IPS-18c (cell line): ENCODE data around the gene TBCC.

Experiments
- H3K4me3 ChIP-seq: 2 replicates; pipeline ENCODE4 v1.7.0; 2013; ENCODE audit warnings: low read depth, mild to moderate bottlenecking, low read length, moderate library complexity; ENCODE audit not compliant: insufficient read depth
- H3K9me3 ChIP-seq: one replicate; pipeline ENCODE4 v1.6.1; 2013; ENCODE audit warnings: mild to moderate bottlenecking, low read length, moderate library complexity; ENCODE audit not compliant: control insufficient read depth, insufficient read depth

Gene TBCC, protein sequence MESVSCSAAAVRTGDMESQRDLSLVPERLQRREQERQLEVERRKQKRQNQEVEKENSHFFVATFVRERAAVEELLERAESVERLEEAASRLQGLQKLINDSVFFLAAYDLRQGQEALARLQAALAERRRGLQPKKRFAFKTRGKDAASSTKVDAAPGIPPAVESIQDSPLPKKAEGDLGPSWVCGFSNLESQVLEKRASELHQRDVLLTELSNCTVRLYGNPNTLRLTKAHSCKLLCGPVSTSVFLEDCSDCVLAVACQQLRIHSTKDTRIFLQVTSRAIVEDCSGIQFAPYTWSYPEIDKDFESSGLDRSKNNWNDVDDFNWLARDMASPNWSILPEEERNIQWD

DNA sequence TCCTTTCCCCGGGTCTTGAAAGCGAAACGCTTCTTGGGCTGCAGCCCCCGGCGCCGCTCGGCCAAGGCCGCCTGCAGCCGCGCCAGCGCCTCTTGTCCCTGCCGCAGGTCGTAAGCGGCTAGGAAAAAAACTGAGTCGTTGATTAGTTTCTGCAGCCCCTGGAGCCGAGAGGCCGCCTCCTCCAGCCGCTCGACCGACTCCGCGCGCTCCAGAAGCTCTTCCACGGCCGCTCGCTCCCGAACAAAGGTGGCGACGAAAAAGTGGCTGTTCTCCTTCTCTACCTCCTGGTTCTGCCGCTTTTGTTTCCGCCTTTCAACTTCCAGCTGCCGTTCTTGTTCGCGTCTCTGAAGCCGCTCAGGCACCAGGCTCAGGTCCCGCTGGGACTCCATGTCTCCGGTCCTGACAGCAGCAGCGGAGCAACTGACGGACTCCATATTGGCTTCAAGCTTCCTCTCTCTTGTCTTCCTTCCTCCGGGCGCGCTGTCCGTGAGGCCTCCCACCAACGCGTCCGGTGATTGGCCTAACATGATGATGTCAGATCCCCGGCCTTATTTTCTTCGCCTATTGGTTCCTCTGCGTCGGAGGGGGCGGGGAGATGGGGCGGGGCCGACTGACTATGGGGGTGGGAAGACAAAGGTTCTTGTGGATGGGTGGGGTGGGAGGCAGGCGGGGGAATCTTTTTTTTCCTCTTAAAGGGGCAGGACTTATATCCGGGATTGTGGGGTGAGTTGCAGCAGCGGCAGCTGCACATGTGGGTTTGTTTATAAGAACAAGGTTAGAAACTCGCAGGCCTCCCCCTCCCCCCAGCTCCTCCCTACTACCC, at the start of gene TBCC:
Gene TBCC (minus strand): TSS at position 464 of the 823 bp plus-strand sequence. CDS start 30 bp downstream, at position 434.
- H3K9me3 ChIP-seq: no peaks in the 10 kb centered on the region
- H3K4me3 ChIP-seq: peak within 1 kb of the TSS; percentile 88

- Histone ChIP-seq H3K4me3 (no peak overlapping the region), H3K9me3 (no peaks in the 10 kb centered on the region)
Observed at GRCh38 chr6:42795651-42796050, 49.7 kb upstream of the TBCC start.

- Histone ChIP-seq H3K4me3 (no peak overlapping the region), H3K9me3 (no peaks in the 10 kb centered on the region)
Observed at GRCh38 chr6:42791706-42792320, 45.9 kb upstream of the TBCC start.

GRCh38 chr6:42790549-42791181, 44.8 kb upstream of the TBCC start:
- H3K9me3 ChIP-seq: no peaks in the 10 kb centered on the region
- no peak overlapping the region for H3K4me3 ChIP-seq

GRCh38 chr6:42788671-42789070, 42.8 kb upstream of the TBCC start:
- no peak overlapping the region for H3K4me3 ChIP-seq
- no peaks in the 10 kb centered on the region for H3K9me3 ChIP-seq

DNA sequence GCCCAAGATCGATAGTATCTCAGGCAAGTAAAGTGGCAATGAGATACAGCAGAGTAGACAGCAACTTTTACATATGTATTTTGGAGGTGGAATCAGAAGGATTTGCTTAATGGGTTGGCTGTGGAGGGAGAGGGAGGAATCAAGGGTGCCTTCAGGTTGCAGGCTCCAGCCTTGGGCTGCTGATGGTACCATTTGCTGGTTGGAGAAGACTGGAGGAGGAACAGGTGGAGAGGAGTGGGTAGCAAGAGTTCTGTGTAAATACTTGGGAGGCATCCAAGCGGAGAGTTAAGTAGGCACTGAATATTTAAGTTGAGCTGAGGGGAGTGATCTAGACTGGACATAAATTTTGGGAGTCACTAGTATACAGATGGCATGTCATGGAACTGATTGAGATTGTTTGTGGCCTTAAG, 41.2 kb upstream of the TBCC start:
- H3K9me3 ChIP-seq: no peaks in the 10 kb centered on the region
- no peak overlapping the region for H3K4me3 ChIP-seq

- no peak overlapping the region for H3K4me3 ChIP-seq
- no peaks in the 10 kb centered on the region for H3K9me3 ChIP-seq
Observed at GRCh38 chr6:42786525-42786985, 40.7 kb upstream of the TBCC start.

DNA sequence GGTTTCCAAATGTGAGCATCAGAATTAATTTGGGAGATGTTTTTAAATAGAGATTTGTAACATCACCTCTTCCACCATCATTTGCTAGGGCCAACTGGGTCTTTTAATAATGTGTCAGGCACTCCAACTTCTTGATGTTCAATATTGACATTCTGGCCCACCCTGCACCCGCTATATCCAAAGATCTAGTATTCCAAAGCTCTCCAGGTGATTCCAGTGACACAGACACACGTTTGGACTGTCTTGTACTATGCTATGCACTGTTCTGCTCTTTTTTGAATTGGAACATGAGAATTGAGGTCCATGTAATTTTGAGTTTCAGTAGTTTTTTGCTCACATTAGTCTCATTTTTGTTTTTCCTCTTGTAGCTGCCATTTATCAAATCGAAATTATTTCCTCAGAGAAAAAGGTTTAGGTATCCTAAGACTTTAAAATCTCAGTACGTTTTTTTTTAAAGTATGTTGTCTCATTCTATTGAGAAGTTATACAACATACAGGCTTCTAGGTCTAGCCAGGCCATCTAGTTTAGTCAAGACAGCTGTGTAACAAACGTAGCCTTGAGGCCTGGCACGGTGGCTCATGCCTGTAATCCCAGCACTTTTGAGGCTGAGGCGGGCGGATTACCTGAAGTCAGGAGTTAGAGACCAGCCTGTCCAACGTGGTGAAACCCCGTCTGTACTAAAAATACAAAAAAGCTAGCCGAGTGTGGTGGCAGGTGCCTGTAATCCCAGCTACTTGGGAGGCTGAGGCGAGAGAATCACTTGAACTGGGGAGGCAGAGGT, 39.0 kb upstream of the TBCC start:
- H3K4me3 ChIP-seq: peak overlapping the region; percentile 93; the same call in 1 of the 2 replicates
- H3K9me3 ChIP-seq: no peaks in the 10 kb centered on the region

GRCh38 chr6:42783876-42784642, 38.2 kb upstream of the TBCC start:
- H3K9me3 ChIP-seq: no peaks in the 10 kb centered on the region
- H3K4me3 ChIP-seq: peak overlapping the region; percentile 93

DNA sequence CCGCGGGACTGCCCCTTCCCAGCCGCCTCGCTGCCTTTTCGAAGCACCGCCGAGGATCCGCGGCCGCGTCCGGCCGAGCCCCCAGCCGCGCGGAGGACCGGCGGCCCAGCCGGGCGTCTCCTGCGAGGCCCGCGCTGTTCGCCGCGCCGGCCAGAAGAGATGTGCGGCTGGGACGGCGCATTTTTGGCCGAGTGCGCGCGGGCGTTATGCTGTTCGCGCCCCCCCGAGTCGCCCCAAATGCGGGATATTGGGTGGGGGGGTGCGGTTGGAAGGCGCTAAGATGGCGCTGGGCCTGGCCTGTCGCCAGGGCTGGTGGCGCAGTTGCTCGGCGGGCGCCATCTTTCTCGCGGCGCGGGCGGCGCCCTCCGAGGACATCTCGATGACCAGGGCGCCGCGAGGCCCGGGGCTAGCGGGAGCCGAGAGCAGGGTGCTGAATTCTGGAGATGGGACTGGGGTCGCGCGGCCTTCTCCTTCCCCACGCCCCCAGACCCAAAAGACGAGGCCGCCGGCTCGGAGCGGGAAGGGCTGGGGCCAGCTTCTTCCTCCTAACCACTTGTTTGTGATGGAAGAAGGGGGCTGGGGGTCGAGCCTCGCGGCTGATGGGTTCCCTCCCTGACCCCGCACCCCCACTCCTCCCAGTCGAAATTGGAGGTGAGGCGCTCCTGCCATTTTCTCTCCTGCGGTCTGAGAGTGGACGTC, 37.4 kb upstream of the TBCC start:
- Histone ChIP-seq H3K4me3 (peak overlapping the region; percentile 93), H3K9me3 (no peaks in the 10 kb centered on the region)

- Histone ChIP-seq H3K4me3 (peak overlapping the region; percentile 93), H3K9me3 (no peaks in the 10 kb centered on the region)
Observed at GRCh38 chr6:42782689-42783176, 36.8 kb upstream of the TBCC start.

DNA sequence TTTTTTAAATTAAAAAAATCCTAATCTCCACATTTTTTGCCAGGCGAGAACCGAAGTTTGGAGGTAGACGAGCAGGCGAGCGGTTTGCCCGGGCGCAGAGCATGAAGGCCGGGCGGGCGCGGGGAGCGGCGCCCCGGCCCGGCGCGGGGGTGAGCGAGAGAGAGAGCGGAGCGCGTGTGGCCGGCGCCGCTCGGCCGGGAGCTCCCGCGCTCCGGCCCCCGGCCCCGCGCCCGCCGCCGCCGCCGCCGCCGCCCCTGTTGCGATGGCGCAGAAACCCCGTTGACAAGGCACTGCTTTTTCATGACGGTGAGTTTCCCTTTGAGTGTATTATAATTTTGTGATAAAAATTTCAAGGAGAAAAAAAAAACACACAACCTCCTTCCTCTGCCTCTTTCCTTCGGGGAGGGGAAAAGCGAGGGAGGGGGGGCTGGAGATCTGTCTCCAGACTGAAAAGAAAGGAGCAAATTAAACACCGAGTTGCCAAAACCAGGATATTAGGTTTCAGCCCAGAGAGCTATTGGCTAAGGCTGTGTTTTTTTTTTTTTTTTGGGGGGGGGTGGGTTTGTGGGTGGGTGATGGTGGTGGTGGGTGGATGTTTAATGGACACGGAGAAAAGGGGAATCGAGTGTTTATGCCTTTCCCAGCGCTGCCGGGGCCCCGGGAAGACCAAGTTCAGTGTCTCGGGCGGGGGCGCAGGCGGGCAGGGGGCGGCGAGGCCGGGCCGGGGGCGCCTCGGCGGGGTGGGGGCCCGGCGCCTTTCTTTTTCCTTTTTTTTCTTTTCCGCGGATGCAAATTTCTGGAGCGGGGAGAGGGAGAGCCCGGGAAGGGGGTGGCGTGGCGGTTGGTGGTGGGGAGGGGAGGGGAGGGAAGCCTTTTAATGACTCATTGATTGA, 36.1 kb upstream of the TBCC start, which contains the start of gene BICRAL:
Gene BICRAL (plus strand): TSS at position 257 of the 893 bp plus-strand sequence. CDS start 39,971 bp downstream, outside the sequence.
- Histone ChIP-seq H3K9me3 (no peaks in the 10 kb centered on the region), H3K4me3 (peak within 1 kb of the TSS; percentile 93)

DNA sequence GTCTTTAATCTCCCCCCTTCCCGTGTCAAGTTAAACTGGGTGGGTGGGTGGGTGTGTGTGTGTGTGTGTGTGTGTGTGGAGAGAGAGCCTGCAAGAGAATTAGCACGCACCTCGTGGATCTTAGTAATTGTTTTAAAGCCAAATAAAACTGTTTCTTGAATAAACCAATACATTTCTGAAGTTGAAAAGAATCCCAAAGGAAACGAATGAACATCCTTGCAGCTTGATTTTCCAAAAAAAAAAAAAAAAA, 35.6 kb upstream of the TBCC start:
- Histone ChIP-seq H3K9me3 (no peaks in the 10 kb centered on the region), H3K4me3 (peak overlapping the region; percentile 40; the same call in 1 of the 2 replicates)

GRCh38 chr6:42779521-42779920, 33.6 kb upstream of the TBCC start:
- H3K4me3 ChIP-seq: no peak overlapping the region

DNA sequence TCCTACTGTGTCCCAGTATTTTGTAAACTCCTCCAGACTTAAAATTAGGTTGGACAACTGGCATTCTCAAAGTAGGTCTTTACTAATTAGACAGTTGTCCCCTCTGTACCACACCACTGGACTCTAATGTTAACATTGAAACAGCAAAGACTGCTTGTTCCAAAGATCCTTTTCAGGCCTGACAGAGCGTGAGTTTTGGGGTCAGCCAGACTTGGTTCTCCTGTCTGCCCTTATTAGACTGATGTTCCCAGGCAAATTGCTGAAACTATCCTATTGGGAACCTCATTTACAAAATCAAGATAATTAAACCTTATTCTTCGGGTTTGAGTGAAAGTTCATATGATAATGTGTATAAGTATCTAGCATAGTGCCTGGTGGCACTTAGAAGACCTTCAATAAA, 32.2 kb upstream of the TBCC start:
- H3K9me3 ChIP-seq: no peaks in the 10 kb centered on the region
- H3K4me3 ChIP-seq: no peak overlapping the region

More at GRCh38 chr6:42779521-42779920, 33.6 kb upstream of the TBCC start:
- no peaks in the 10 kb centered on the region for H3K9me3 ChIP-seq
